SU-DHL-6 (cell line): ENCODE measurements around the gene OTULIN.

Source experiments
- H2AFZ ChIP-seq: fragments of 200-600 bp; sonication (generic); 2 replicates; pipeline ENCODE4 v1.6.1; 2014; ENCODE audit warnings: low read depth, mild to moderate bottlenecking, moderate library complexity, mixed read lengths, antibody characterized with exemption, low read length; ENCODE audit not compliant: severe bottlenecking
- H3F3A ChIP-seq: fragments of 200-600 bp; shearing (Covaris generic); 2 replicates; pipeline ENCODE4 v1.6.0; 2016; ENCODE audit warnings: antibody characterized with exemption, mild to moderate bottlenecking; ENCODE audit not compliant: insufficient read depth
- H3K27ac ChIP-seq: fragments of 200-600 bp; sonication (generic); 2 replicates; pipeline ENCODE4 v1.5.1; 2016; ENCODE audit warnings: low read depth, mild to moderate bottlenecking, low read length, moderate library complexity, mixed read lengths
- H3K27me3 ChIP-seq: fragments of 200-600 bp; sonication (generic), shearing (Covaris generic); 2 replicates; pipeline ENCODE4 v1.6.0; 2014; ENCODE audit warnings: mild to moderate bottlenecking, low read length
- H3K36me3 ChIP-seq: fragments of 200-600 bp; sonication (generic); 2 replicates; pipeline ENCODE4 v1.6.1; 2014; ENCODE audit warnings: mild to moderate bottlenecking, low read length, mixed read lengths
- H3K4me2 ChIP-seq: fragments of 300-600, 200-600 bp; shearing (Covaris generic), sonication (generic); 2 replicates; pipeline ENCODE4 v1.6.0; 2014; ENCODE audit warnings: low read length, low read depth, mild to moderate bottlenecking; ENCODE audit not compliant: poor library complexity, severe bottlenecking
- H3K4me3 ChIP-seq: fragments of 200-600 bp; sonication (generic); 2 replicates; pipeline ENCODE4 v1.5.1; 2014; ENCODE audit warnings: antibody characterized with exemption, low read length, mild to moderate bottlenecking, mixed read lengths; ENCODE audit not compliant: insufficient read depth, poor library complexity, severe bottlenecking
- H3K79me2 ChIP-seq: fragments of 200-600 bp; sonication (generic); 2 replicates; pipeline ENCODE4 v1.6.1; 2014; ENCODE audit warnings: mild to moderate bottlenecking, low read length, moderate library complexity; ENCODE audit not compliant: insufficient read depth
- H3K9ac ChIP-seq: fragments of 200-600 bp; sonication (generic); 2 replicates; pipeline ENCODE4 v1.7.0; 2014; ENCODE audit warnings: mild to moderate bottlenecking, low read length
- H3K9me2 ChIP-seq: fragments of 200-600 bp; sonication (generic); replicated peaks from 2 replicates; pipeline ENCODE4 v1.6.1; 2014; ENCODE audit warnings: low read length; ENCODE audit not compliant: insufficient read depth
- H3K9me3 ChIP-seq: fragments of 200-600 bp; sonication (generic); 2 replicates; pipeline ENCODE4 v1.6.1; 2014; ENCODE audit warnings: low read length, mixed read lengths; ENCODE audit not compliant: insufficient read depth
- H4K20me1 ChIP-seq: fragments of 200-600 bp; sonication (generic); 2 replicates; pipeline ENCODE4 v1.6.1; 2014; ENCODE audit warnings: low read depth, mild to moderate bottlenecking, antibody characterized with exemption, low read length, moderate library complexity, mixed read lengths
- CTCF ChIP-seq: fragments of 200-600 bp; sonication (generic); IDR thresholded peaks from one replicate; pipeline ENCODE4 v1.5.1; 2017; ENCODE audit warnings: antibody characterized with exemption, mild to moderate bottlenecking, low read length, moderate library complexity; ENCODE audit not compliant: insufficient read depth, poor library complexity, severe bottlenecking
- EZH2phosphoT487 ChIP-seq: fragments of 200-600 bp; sonication (generic), shearing (Covaris generic); conservative IDR thresholded peaks from 2 replicates; pipeline ENCODE4 v1.6.1; 2018; ENCODE audit warnings: mild to moderate bottlenecking, antibody characterized with exemption, low read length, moderate library complexity, mixed read lengths

The OTULIN gene

DNA sequence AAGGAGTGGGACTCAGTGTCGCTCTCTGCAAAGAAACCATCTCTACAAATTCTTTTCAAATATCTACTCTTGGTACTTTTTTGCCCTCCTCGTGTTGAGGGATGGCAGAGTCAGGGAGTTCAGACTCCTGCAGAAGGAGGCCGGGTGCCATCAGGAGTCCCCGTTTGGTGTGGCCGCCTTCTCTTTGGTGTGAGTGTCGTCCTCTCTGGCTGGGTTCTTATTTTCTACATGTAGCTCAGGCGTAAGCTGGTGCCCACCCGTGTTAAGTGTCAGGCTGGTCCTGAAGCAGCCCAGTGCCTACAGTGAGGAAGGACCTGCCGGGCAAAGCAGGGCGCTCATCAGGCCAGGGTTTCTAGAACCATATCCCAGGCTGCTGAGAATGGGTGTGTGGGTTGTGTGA, 37.0 kb downstream of the OTULIN start:
- H3K36me3 ChIP-seq = peaks cover 14% of the 10 kb centered on the region
- TF ChIP-seq CTCF (no peak), EZH2phosphoT487 (no peak)

GRCh38 chr5:14702238-14702839, 37.8 kb downstream of the OTULIN start:
- no peaks in the 10 kb centered on the region for H3K9me2 ChIP-seq
- no peak overlapping the region for H3K4me3 ChIP-seq
- no peaks in the 10 kb centered on the region for H3K9me3 ChIP-seq
- no peak for TF ChIP-seq EZH2phosphoT487
- TF ChIP-seq CTCF = no peak
- no peak overlapping the region for H3K9ac ChIP-seq
- H3K27me3 ChIP-seq = no peaks in the 10 kb centered on the region
- H3K79me2 ChIP-seq = no peaks in the 10 kb centered on the region
- peaks cover 11% of the 10 kb centered on the region for H3K36me3 ChIP-seq
- peaks cover 12% of the 10 kb centered on the region; the same call in 1 of the 2 replicates for H3F3A ChIP-seq
- H2AFZ ChIP-seq = no peak overlapping the region
- H3K27ac ChIP-seq = no peak overlapping the region
- no peak overlapping the region for H3K4me2 ChIP-seq
- H4K20me1 ChIP-seq = no peaks in the 10 kb centered on the region

More for the DNA sequence above, 37.0 kb downstream of the OTULIN start:
- Histone ChIP-seq H3K9ac (no peak overlapping the region), H4K20me1 (no peaks in the 10 kb centered on the region), H3K4me3 (no peak overlapping the region), H3K79me2 (no peaks in the 10 kb centered on the region), H3K4me2 (no peak overlapping the region), H3K9me3 (no peaks in the 10 kb centered on the region), H3K27me3 (no peaks in the 10 kb centered on the region), H2AFZ (no peak overlapping the region), H3F3A (peaks cover 12% of the 10 kb centered on the region; the same call in 1 of the 2 replicates), H3K27ac (no peak overlapping the region), H3K9me2 (no peaks in the 10 kb centered on the region)

GRCh38 chr5:14705556-14705955, 41.0 kb downstream of the OTULIN start:
- Histone ChIP-seq H3K9ac (no peak overlapping the region), H3K27ac (no peak overlapping the region), H3K36me3 (peaks cover 17% of the 10 kb centered on the region), H4K20me1 (no peaks in the 10 kb centered on the region), H3K9me3 (no peaks in the 10 kb centered on the region), H3K4me3 (no peak overlapping the region), H3K27me3 (no peaks in the 10 kb centered on the region), H3F3A (peaks cover 12% of the 10 kb centered on the region), H3K9me2 (no peaks in the 10 kb centered on the region), H3K4me2 (no peak overlapping the region), H2AFZ (no peak overlapping the region), H3K79me2 (no peaks in the 10 kb centered on the region)
- no peak for TF ChIP-seq EZH2phosphoT487
- no peak for TF ChIP-seq CTCF
